ENCODE measurements around the gene KIF27. TPM values are rescaled to one million over a fixed set of nuclear protein-coding genes. Genes with fewer than 3 reads are reported as not detected.
"Not testable (repeated sequence)": the region's sequence is repeated elsewhere in the genome, so short reads cannot be mapped to it uniquely, and the experiment has no call there.

KIF27 gene
- total and polyA plus RNA-seq, 8 donors: 0.80 to 5.3 (median 3.1) TPM

- FAIRE-seq; intact Hi-C loops (cut with DNase I); H3K9me3 ChIP-seq; H3K27me3 ChIP-seq; H3K27ac ChIP-seq; H3K4me3 ChIP-seq; ATAC-seq; H3K36me3 ChIP-seq; H3K4me1 ChIP-seq: not testable (repeated sequence)
- WGBS, 2 donors: 96 to 98% methylated on average over 13 to 32 of the region's 33 CpGs
- peak in 1 of 6 donors; percentile 38 for DNase-seq
These were observed 117.3 kb downstream of the KIF27 start for GRCh38 chr9:83803941-83804340.

GRCh38 chr9:83800236-83801033 lies 120.8 kb downstream of the KIF27 start:
- Histone ChIP-seq H3K4me3 (no peak overlapping the region), H3K4me1 (no peaks in the 10 kb centered on the region), H3K27ac (no peak overlapping the region), H3K27me3 (no peaks in the 10 kb centered on the region), H3K36me3 (peaks cover 0 to 20% (median 0%) of the 10 kb centered on the region in 3 donors), H3K9me3 (no peaks in the 10 kb centered on the region)
- no peak for DNase-seq
- 88% methylated on average over 13 of the region's 13 CpGs for WGBS, 2 donors
- TF ChIP-seq CTCF (IDR thresholded peaks at IDR 0.05): no peak
- intact Hi-C loops (cut with DNase I): no loop called here
- no peak for ATAC-seq
- FAIRE-seq: no peak

GRCh38 chr9:83794051-83794450 lies 127.2 kb downstream of the KIF27 start:
- intact Hi-C loops (cut with DNase I): no loop called here
- FAIRE-seq (no peak), DNase-seq (no peak), ATAC-seq (peak in 1 of 4 donors; percentile 32)
- no peak for TF ChIP-seq CTCF (IDR thresholded peaks at IDR 0.05)
- Histone ChIP-seq H3K4me3 (no peak overlapping the region), H3K27me3 (no peaks in the 10 kb centered on the region), H3K36me3 (peaks cover 0 to 18% (median 0%) of the 10 kb centered on the region in 3 donors), H3K27ac (peak overlapping the region in 1 of 4 donors; percentile 28), H3K9me3 (no peaks in the 10 kb centered on the region), H3K4me1 (no peaks in the 10 kb centered on the region)
- 90 to 94% methylated on average over 2 of the region's 2 CpGs for whole genome bisulfite sequencing, 2 donors

GRCh38 chr9:83792746-83793145 lies 128.5 kb downstream of the KIF27 start:
- no peak for ATAC-seq
- Histone ChIP-seq H3K4me1 (no peaks in the 10 kb centered on the region), H3K9me3 (no peaks in the 10 kb centered on the region), H3K27me3 (no peaks in the 10 kb centered on the region), H3K27ac (no peak overlapping the region), H3K4me3 (no peak overlapping the region), H3K36me3 (peaks cover 0 to 5% (median 0%) of the 10 kb centered on the region in 3 donors)
- FAIRE-seq: no peak
- TF ChIP-seq CTCF (IDR thresholded peaks at IDR 0.05): no peak
- intact Hi-C loops (cut with DNase I): no loop called here
- no peak for DNase-seq
- WGBS, 2 donors: 90 to 100% methylated on average over 1 of the region's 1 CpG

Small RNA genes lying within 50 kb of the gene (microRNA-seq; reads per million reads assigned to microRNA genes)
- gene MIR7-1: 106 to 233 reads per million in 2 donors

Other genes starting within 250 kb of the KIF27 start
- 10 to 100 TPM; 31.0 to 45.9 (median 39.2) TPM for gene UBQLN1, start 213.5 kb downstream of the KIF27 start, total RNA-seq
- 10 to 100 TPM; 14.3 to 24.1 TPM for gene UBQLN1, start 213.5 kb downstream of the KIF27 start, polyA plus RNA-seq
- gene GKAP1, start 103.7 kb downstream of the KIF27 start, total RNA-seq: 1 to 10 TPM; 3.7 to 6.6 (median 5.8) TPM
- 10 to 100 TPM; 10.7 to 13.2 TPM for gene GKAP1, start 103.7 kb downstream of the KIF27 start, polyA plus RNA-seq
- gene HNRNPK, start 58.8 kb upstream of the KIF27 start, total RNA-seq: 100 to 1,000 TPM; 126 to 245 (median 217) TPM
- gene HNRNPK, start 58.8 kb upstream of the KIF27 start, polyA plus RNA-seq: 100 to 1,000 TPM in 1 of 2 donors, 10 to 100 TPM in 1; 90.1 to 206 TPM
- gene RMI1, start 59.4 kb upstream of the KIF27 start, total RNA-seq: 1 to 10 TPM; 3.3 to 5.6 (median 4.5) TPM
- gene RMI1, start 59.4 kb upstream of the KIF27 start, polyA plus RNA-seq: 1 to 10 TPM; 1.6 to 3.5 TPM